BLaER1 (cell line): ENCODE results near the gene GTF2A2.

Experiments
- H3K27ac ChIP-seq: shearing (Covaris generic); formaldehyde crosslinking; 2 replicates; pipeline ENCODE4 v1.8.1; 2022
- H3K27me3 ChIP-seq: shearing (Covaris generic); formaldehyde crosslinking; 2 replicates; pipeline ENCODE4 v1.8.1; 2022
- H3K36me3 ChIP-seq: shearing (Covaris generic); formaldehyde crosslinking; 2 replicates; pipeline ENCODE4 v1.8.1; 2022
- H3K4me1 ChIP-seq: shearing (Covaris generic); formaldehyde crosslinking; 2 replicates; pipeline ENCODE4 v1.8.1; 2022
- H3K4me2 ChIP-seq: shearing (Covaris generic); formaldehyde crosslinking; 2 replicates; pipeline ENCODE4 v1.8.1; 2022
- H3K4me3 ChIP-seq: shearing (Covaris generic); formaldehyde crosslinking; 2 replicates; pipeline ENCODE4 v1.8.1; 2022
- H3K9ac ChIP-seq: shearing (Covaris generic); formaldehyde crosslinking; 2 replicates; pipeline ENCODE4 v1.8.1; 2022
- H3K9me3 ChIP-seq: shearing (Covaris generic); formaldehyde crosslinking; 2 replicates; pipeline ENCODE4 v1.8.1; 2022
- H4K20me1 ChIP-seq: shearing (Covaris generic); formaldehyde crosslinking; 2 replicates; pipeline ENCODE4 v1.8.1; 2022
- Cebpa-rat ChIP-seq: shearing (Covaris generic); IDR thresholded peaks from 2 replicates; pipeline ENCODE4 v1.8.1; 2022

The GTF2A2 gene

DNA sequence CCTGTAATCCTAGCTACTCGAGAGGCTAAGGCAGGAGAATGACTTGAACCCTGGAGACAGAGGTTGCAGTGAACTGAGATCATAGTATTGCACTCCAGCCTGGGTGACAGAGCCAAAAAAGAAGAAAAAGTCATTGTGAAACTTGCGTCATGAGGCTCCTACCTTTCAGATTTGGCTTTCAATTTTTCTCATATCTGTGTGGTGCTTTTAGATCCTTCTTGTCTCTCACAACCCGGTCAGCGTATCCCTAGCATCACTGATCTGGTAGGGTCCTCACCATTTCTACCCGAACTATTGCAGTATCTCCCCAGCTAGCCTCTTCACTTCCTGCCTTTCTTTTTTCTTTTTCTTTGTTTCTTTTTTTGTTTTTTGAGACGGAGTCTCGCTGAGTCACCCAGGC, 67.3 kb downstream of the GTF2A2 start:
- H3K9me3 ChIP-seq: no peaks in the 10 kb centered on the region
- no peaks in the 10 kb centered on the region for H3K4me1 ChIP-seq
- H3K4me2 ChIP-seq: no peak overlapping the region
- H3K27me3 ChIP-seq: no peaks in the 10 kb centered on the region
- no peak for TF ChIP-seq Cebpa-rat
- no peaks in the 10 kb centered on the region for H4K20me1 ChIP-seq
- no peaks in the 10 kb centered on the region for H3K36me3 ChIP-seq
- no peak overlapping the region for H3K27ac ChIP-seq
- H3K9ac ChIP-seq: no peak overlapping the region
- no peak overlapping the region for H3K4me3 ChIP-seq
